Mesothelial cell of epicardium (in vitro differentiated cells): ENCODE measurements around the gene FAM120B. TPM values are rescaled to one million over a fixed set of nuclear protein-coding genes. Genes with fewer than 3 reads are reported as not detected.

Experiments
- DNase-seq, 2 experiments: peaks; one replicate each; pipeline ENCODE4 v3.0.0; 2021; ENCODE audit warnings: low spot score in 2 of 2; ENCODE audit not compliant: unreplicated experiment in 2 of 2
- H3K27ac Mint-ChIP-seq: 2 replicates; pipeline ENCODE4 v1.8.0; 2021; ENCODE audit warnings: mixed read lengths
- H3K27me3 Mint-ChIP-seq: 2 replicates; pipeline ENCODE4 v1.8.0; 2021; ENCODE audit warnings: low read depth, mixed read lengths
- H3K36me3 Mint-ChIP-seq: 2 replicates; pipeline ENCODE4 v1.8.0; 2021; ENCODE audit warnings: mixed read lengths
- H3K4me1 Mint-ChIP-seq: 2 replicates; pipeline ENCODE4 v1.8.0; 2021; ENCODE audit warnings: mixed read lengths
- H3K4me3 Mint-ChIP-seq: 2 replicates; pipeline ENCODE4 v1.8.0; 2021; ENCODE audit warnings: mild to moderate bottlenecking, moderate library complexity, mixed read lengths
- H3K9me3 Mint-ChIP-seq: 2 replicates; pipeline ENCODE4 v1.8.0; 2021; ENCODE audit warnings: mixed read lengths
- total RNA-seq: library from RNA; stranded (reverse); gene quantifications from 3 replicates; pipeline ENCODE4 v1.2.1, GENCODE V29; 2021
- TF ChIP-seq, protein P1 (sequence below): fragments of 200-600 bp; sonication (generic); IDR thresholded peaks from one replicate; pipeline ENCODE4 v1.5.0; 2021; ENCODE audit warnings: antibody characterized with exemption; ENCODE audit not compliant: unreplicated experiment

FAM120B gene
- total RNA-seq, 1 donor from 2014 or later: 44.1 TPM

- DNase-seq: no peak
- H3K27me3 Mint-ChIP-seq: no peaks in the 10 kb centered on the region
- peaks cover 29% of the 10 kb centered on the region for H3K4me1 Mint-ChIP-seq
- H3K4me3 Mint-ChIP-seq: no peak overlapping the region
- peaks cover 21% of the 10 kb centered on the region for H3K36me3 Mint-ChIP-seq
- H3K9me3 Mint-ChIP-seq: no peaks in the 10 kb centered on the region
- TF ChIP-seq, protein P1, sequence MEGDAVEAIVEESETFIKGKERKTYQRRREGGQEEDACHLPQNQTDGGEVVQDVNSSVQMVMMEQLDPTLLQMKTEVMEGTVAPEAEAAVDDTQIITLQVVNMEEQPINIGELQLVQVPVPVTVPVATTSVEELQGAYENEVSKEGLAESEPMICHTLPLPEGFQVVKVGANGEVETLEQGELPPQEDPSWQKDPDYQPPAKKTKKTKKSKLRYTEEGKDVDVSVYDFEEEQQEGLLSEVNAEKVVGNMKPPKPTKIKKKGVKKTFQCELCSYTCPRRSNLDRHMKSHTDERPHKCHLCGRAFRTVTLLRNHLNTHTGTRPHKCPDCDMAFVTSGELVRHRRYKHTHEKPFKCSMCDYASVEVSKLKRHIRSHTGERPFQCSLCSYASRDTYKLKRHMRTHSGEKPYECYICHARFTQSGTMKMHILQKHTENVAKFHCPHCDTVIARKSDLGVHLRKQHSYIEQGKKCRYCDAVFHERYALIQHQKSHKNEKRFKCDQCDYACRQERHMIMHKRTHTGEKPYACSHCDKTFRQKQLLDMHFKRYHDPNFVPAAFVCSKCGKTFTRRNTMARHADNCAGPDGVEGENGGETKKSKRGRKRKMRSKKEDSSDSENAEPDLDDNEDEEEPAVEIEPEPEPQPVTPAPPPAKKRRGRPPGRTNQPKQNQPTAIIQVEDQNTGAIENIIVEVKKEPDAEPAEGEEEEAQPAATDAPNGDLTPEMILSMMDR: no peak
- no peak overlapping the region for H3K27ac Mint-ChIP-seq
These were observed 63.9 kb downstream of the FAM120B start for GRCh38 chr6:170370416-170370815.

DNA sequence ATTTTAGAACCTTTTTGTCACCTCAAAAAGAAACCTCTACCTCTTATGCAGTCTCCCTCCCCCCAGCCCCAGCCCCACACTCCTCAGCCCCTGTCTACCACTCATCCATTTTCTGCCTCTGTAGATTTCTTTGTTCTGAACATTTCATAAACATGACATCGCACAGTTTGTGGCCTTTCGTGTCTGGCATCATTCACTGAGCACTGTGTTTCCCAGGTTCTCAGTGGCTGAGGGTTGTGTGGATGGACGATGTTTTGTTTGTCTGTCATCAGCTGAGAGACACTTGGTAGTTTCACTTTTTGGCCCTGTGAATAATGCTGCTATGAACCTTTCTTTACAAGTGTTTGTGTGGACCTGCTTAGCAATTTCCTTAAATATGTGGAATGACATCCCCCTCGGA is 64.5 kb downstream of the FAM120B start:
- peak overlapping the region; percentile 48 for H3K27ac Mint-ChIP-seq
- peaks cover 25% of the 10 kb centered on the region for H3K4me1 Mint-ChIP-seq
- H3K9me3 Mint-ChIP-seq: no peaks in the 10 kb centered on the region
- TF ChIP-seq, protein P1: no peak
- H3K36me3 Mint-ChIP-seq: peaks cover 21% of the 10 kb centered on the region
- H3K27me3 Mint-ChIP-seq: no peaks in the 10 kb centered on the region
- no peak overlapping the region for H3K4me3 Mint-ChIP-seq
- DNase-seq: no peak

DNA sequence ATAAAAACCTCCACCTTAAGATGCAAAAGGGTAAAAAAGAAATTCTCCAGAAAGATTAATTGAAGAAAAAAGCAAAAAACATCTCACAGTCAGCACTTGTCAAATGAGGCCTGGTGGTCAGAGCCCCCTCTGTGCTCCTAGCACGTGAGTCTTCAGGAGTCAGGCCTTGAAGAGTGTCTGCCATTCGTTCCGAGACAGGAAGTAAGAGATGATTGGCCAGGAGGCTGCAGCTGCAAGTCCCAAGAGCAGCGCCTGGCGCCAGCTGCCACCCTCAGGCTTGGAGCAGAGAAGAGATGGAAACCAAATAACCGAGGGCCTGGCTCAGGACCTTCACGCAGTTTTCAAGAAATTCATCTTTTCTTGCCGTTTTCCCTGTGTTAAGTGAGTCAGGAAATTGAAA is 65.0 kb downstream of the FAM120B start:
- peaks cover 24% of the 10 kb centered on the region for H3K4me1 Mint-ChIP-seq
- H3K36me3 Mint-ChIP-seq: peaks cover 24% of the 10 kb centered on the region
- TF ChIP-seq, protein P1: no peak
- H3K9me3 Mint-ChIP-seq: no peaks in the 10 kb centered on the region
- no peak for DNase-seq
- no peak overlapping the region for H3K4me3 Mint-ChIP-seq
- no peaks in the 10 kb centered on the region for H3K27me3 Mint-ChIP-seq
- peak overlapping the region; percentile 8 for H3K27ac Mint-ChIP-seq

GRCh38 chr6:170372380-170373325 is 66.1 kb downstream of the FAM120B start:
- H3K9me3 Mint-ChIP-seq: no peaks in the 10 kb centered on the region
- no peak overlapping the region for H3K4me3 Mint-ChIP-seq
- TF ChIP-seq, protein P1: no peak
- no peak for DNase-seq
- no peaks in the 10 kb centered on the region for H3K27me3 Mint-ChIP-seq
- no peak overlapping the region for H3K27ac Mint-ChIP-seq
- peaks cover 19% of the 10 kb centered on the region for H3K4me1 Mint-ChIP-seq
- H3K36me3 Mint-ChIP-seq: peaks cover 24% of the 10 kb centered on the region

GRCh38 chr6:170374571-170375444 is 68.2 kb downstream of the FAM120B start:
- H3K4me3 Mint-ChIP-seq: no peak overlapping the region
- peaks cover 20% of the 10 kb centered on the region for H3K36me3 Mint-ChIP-seq
- H3K9me3 Mint-ChIP-seq: no peaks in the 10 kb centered on the region
- peaks cover 13% of the 10 kb centered on the region for H3K4me1 Mint-ChIP-seq
- no peaks in the 10 kb centered on the region for H3K27me3 Mint-ChIP-seq
- no peak overlapping the region for H3K27ac Mint-ChIP-seq
- TF ChIP-seq, protein P1: no peak
- DNase-seq: no peak
